Measurements from ENCODE around the gene PRL.

DNA sequence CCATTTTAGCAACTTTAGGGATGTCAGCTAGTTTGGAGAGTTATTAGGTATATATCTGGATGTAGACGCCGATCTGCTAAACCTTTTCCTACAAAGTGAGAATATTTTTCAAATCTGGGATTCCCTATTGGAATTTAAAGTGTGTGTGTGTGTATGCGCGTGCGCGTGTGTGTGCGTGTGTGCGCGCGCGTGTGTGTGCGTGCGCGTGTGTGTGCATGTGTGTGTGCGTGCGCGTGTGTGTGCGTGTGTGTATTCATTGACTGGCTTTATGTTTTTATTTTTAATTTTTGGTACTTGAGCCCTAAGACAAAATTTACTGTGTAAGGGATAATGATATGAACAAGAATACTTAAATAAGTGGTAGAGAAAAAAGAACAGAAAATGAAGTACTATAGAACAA, 8.1 kb downstream of the PRL start:
- TF ChIP-seq, protein P1, sequence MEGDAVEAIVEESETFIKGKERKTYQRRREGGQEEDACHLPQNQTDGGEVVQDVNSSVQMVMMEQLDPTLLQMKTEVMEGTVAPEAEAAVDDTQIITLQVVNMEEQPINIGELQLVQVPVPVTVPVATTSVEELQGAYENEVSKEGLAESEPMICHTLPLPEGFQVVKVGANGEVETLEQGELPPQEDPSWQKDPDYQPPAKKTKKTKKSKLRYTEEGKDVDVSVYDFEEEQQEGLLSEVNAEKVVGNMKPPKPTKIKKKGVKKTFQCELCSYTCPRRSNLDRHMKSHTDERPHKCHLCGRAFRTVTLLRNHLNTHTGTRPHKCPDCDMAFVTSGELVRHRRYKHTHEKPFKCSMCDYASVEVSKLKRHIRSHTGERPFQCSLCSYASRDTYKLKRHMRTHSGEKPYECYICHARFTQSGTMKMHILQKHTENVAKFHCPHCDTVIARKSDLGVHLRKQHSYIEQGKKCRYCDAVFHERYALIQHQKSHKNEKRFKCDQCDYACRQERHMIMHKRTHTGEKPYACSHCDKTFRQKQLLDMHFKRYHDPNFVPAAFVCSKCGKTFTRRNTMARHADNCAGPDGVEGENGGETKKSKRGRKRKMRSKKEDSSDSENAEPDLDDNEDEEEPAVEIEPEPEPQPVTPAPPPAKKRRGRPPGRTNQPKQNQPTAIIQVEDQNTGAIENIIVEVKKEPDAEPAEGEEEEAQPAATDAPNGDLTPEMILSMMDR (IDR thresholded peaks at IDR 0.05) = no peak
- TF ChIP-seq POLR2A (IDR thresholded peaks at IDR 0.05) = no peak

Measured in heart left ventricle (tissue), 13 donors.